GM19468 (cell line): Measurements from ENCODE around the gene CUX1.

Experiments used
- ATAC-seq: cut with Tn5 transposase; IDR thresholded peaks from one replicate; pipeline ENCODE4 v1.9.1; 2021; ENCODE audit warnings: mild to moderate bottlenecking, moderate library complexity, moderate number of reproducible peaks; ENCODE audit not compliant: unreplicated experiment; ENCODE audit errors: extremely low read depth

CUX1 gene

GRCh38 chr7:102270178-102270887 lies 452.9 kb downstream of the CUX1 start:
- no peak for ATAC-seq

GRCh38 chr7:102271158-102271798 lies 453.9 kb downstream of the CUX1 start:
- no peak for ATAC-seq

DNA sequence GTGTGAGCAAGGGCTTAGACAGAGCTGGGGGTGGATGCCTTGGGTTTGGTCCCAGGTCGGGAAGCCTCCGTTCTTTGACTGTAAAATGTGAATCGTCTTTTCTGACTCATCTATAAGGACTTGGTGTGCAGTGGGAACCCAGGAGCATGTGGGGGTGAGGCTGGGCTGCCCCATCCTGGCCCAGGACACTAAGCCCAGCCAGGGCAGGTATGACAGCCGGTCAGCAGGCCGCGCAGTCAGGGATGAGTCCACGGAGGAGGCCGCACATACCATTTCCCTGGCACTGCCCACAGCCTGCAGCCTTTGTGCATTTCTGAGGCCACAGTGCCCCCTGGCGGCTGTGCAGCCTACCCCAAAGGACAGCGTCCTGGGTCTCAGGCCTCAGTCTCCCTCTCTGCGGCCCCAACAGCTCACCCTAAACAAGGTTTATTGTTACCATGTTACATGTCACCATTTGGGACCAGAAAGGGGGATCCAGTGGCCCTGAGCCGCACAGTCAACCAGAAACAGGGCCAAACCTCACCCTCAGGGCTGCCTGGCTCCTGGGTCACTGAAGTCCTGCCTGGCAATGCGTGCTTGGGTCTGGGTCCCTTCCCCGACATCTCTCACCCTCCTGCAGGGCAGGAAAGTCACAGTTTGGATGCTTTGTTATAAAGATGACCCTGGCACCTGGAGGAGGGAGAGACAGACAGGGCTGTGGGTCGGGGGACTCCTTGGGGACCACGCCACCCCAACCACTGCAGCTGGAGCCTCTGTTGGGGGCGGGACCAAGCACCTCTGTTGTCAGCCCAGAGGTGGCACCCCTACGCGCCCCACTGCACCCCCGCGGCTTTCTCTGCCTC lies 454.9 kb downstream of the CUX1 start:
- no peak for ATAC-seq

GRCh38 chr7:102272917-102273748 lies 455.7 kb downstream of the CUX1 start:
- ATAC-seq: no peak

DNA sequence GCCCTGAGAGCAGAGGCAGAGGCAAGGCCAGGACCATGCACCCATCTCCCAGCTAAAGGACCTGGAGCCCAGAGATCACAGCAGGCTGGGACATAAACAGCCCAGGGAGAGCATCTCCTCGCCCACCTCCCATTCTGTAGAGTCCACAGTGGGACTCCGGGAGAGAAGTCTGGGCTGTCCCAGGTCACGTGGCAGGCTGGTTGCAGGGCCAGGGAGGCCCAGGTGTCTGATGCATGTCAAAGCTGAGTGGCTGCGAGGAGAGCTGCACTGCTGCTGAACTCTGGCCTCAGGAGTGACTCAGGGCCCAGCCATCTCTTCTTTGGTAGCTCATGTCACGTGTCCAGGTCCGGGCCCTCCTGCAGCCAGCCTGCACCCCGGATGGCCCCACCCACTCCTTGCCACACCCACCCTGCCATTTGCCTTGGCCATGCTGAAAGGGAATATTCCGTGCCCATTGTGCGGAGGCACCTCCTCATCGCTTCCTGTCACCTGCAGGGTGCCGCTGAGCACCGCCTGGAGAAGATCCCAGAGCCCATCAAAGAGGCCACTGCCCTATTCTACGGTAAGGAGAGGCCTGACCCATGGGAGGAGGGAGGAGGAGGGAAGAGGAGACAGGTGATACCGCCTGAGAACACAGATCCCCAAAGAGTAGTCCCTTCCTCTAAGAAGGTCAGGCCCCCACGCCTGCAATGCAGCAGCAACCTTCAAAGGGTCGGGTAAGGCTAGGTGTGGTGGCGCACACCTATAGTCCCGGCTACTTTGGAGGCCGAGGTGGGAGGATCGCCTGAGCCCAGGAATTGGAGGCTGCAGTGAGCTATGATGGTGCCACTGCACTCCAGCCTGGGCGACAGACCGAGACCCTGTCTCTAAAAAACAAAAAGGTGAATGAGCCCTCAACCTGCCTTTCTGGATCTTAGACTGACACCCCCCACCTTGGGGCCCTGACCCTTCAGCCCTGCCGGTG lies 456.6 kb downstream of the CUX1 start:
- ATAC-seq: no peak

- no peak for ATAC-seq
These were observed 457.8 kb downstream of the CUX1 start for GRCh38 chr7:102275123-102275703.

GRCh38 chr7:102277901-102278300 lies 460.5 kb downstream of the CUX1 start:
- no peak for ATAC-seq

DNA sequence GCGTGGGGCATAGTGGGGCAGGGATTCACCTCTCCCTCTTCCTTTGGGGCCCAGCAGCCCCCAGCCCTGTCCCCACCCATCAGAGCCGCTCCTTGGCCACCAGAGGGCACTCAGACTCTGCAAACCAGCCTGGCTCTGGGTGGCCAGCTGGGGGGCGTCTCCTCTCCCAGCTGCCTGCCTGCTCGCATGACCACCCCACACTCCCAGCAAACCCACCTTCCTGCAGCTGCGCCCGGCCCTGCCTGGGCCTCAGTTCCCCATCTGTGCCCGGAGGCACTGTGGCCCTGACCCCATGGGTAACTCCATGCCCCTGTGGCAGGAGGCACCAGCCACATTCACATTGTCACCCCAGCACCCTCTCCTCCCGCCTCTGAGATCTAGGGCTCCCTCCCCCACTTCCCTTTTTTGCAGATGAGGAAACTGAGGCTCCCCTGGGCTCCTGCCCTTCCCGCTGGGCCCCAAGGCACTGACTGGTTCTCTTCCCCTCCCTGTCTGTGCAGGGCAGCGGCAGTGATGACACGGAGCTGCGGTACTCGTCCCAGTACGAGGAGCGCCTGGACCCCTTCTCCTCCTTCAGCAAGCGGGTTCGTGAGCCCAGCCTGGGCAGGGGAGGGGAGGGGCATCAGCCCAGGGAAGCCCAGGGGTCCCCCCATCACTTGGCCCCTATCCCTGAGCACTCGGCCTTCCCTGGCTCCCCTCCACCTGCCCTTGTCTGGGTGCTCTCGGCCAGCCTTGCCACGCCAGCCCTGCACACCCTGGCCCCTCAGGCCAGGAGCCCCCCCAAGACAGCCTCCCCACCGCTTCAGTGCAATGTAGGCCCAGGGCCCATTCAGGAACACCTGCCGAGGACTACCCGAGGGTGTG lies 462.3 kb downstream of the CUX1 start:
- no peak for ATAC-seq

GRCh38 chr7:102280521-102280920 lies 463.1 kb downstream of the CUX1 start:
- ATAC-seq: no peak

DNA sequence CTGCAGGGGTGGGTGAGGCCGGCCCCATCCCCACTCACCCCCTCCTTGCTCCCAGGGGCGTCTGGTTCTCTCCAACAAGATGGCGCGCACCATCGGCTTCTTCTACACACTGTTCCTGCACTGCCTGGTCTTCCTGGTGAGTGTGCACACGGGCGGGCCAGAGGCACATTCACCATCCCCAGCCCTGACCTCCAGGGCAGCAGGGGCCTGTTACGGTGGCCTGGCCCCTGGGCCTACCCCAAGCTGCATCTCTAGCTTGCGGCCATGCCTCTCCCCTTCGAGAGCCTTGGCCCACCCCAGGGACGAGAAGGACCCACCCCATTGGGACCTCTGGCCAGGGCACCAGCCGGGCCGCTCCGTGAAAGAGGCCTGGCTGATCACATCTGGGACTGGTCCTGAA lies 464.4 kb downstream of the CUX1 start:
- no peak for ATAC-seq

GRCh38 chr7:102282465-102283362 lies 465.3 kb downstream of the CUX1 start:
- ATAC-seq: no peak

- no peak for ATAC-seq
These were observed 466.2 kb downstream of the CUX1 start for GRCh38 chr7:102283477-102284189.

DNA sequence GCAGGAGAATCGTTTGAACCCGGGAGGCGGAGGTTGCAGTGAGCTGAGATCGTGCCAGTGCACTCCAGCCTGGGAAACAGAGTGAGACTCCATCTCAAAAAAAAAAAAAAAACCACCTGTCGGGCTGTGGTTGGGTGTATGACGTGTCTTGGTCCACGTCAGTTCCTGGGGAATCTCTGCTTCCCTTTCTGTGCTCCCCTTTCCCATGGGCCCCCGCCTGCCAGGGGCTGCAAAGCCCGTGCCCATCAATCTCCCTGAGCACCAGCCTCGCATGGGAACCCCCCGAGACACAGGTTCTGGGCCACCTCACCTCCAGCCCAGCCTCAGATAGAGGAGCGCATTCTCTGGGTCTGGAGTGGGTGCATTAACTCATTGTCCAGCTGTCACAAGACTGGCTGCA lies 467.0 kb downstream of the CUX1 start:
- no peak for ATAC-seq

DNA sequence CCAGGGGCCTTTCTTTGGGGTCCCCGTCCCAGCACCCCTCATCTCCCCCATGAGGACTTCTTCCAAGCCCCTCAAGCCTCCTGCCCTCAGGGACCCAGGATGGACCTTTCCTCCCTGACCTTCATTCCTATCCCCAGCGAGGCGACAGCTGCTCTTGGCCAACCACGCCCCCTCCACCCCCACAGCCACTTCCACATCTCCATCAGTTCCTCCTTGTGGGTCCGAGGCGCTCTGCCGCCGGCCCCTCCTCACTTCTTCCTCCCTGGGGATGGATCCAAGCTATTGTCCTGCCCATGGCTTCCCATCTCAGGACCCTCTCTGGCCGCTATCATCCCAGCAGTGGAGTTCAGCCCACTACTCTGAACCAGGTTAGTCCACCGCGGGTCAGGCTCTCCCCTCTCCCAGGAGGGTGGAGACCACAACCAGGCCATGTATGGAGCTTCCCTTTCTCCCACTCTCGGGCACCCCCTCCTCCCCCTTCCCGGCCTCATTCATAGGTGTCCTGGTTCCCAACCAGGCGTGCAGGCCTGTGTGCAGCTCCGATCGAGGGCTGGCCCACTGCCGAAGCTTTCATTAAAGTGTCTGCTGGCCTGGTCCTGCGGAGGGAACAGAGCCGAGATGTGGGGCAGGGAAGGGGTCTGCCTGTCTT lies 467.6 kb downstream of the CUX1 start:
- ATAC-seq: no peak

- no peak for ATAC-seq
These were observed 468.3 kb downstream of the CUX1 start for GRCh38 chr7:102285540-102286236.
